Thoracic aorta (tissue), 2 donors: ENCODE data around the gene LYZL6. TPM values are rescaled to one million over a fixed set of nuclear protein-coding genes. Genes with fewer than 3 reads are reported as not detected.

ENCODE experiments used
- ATAC-seq: fragments of 150-250 bp; one replicate; pipeline ENCODE4 v1.8.0; 2017; ENCODE audit warnings: low read depth; ENCODE audit not compliant: insufficient number of reproducible peaks, low FRiP score
- DNase-seq: peaks from one replicate; pipeline ENCODE4 v3.0.0-alpha.2; 2020; ENCODE audit warnings: low spot score
- H3K27ac ChIP-seq, 2 donors: fragments of 200-600 bp; sonication (generic); 1 replicate in 1 of 2; 2 replicates in 1 of 2; pipeline ENCODE4 v1.5.1; 2016; ENCODE audit warnings: mild to moderate bottlenecking in 2 of 2, moderate library complexity in 2 of 2
- H3K27me3 ChIP-seq: fragments of 200-600 bp; sonication (generic); replicated peaks from 2 replicates; pipeline ENCODE4 v1.6.0; 2016; ENCODE audit warnings: mild to moderate bottlenecking; ENCODE audit not compliant: insufficient read depth
- H3K36me3 ChIP-seq: fragments of 200-600 bp; sonication (generic); one replicate; pipeline ENCODE4 v1.5.1; 2016
- H3K4me1 ChIP-seq, 2 donors: fragments of 200-600 bp; sonication (generic); 1 replicate in 1 of 2; 2 replicates in 1 of 2; pipeline versions ENCODE4 v1.5.1 to v1.6.0; 2016; ENCODE audit warnings: low read depth in 2 of 2, mild to moderate bottlenecking in 1 of 2; ENCODE audit not compliant: control insufficient read depth in 1 of 2
- H3K4me3 ChIP-seq: fragments of 200-600 bp; sonication (generic); 2 replicates; pipeline ENCODE4 v1.5.1; 2016; ENCODE audit warnings: mild to moderate bottlenecking
- H3K9me3 ChIP-seq: fragments of 200-600 bp; sonication (generic); 2 replicates; pipeline ENCODE4 v1.5.1; 2016
- total RNA-seq, 2 donors: library from RNA; depleted of rRNA; stranded (reverse); fragments of >200 nt; gene quantifications; one replicate each; pipeline versions ENCODE4 v1.1.0 to v1.2.3, GENCODE V29; 2016
- TF ChIP-seq, protein P1 (sequence below): fragments of 200-600 bp; sonication (generic); IDR thresholded peaks from one replicate; pipeline ENCODE4 v1.5.1; 2019; ENCODE audit warnings: antibody characterized with exemption

The LYZL6 gene
- total RNA-seq, 2 donors from 2014 or later = not detected

DNA sequence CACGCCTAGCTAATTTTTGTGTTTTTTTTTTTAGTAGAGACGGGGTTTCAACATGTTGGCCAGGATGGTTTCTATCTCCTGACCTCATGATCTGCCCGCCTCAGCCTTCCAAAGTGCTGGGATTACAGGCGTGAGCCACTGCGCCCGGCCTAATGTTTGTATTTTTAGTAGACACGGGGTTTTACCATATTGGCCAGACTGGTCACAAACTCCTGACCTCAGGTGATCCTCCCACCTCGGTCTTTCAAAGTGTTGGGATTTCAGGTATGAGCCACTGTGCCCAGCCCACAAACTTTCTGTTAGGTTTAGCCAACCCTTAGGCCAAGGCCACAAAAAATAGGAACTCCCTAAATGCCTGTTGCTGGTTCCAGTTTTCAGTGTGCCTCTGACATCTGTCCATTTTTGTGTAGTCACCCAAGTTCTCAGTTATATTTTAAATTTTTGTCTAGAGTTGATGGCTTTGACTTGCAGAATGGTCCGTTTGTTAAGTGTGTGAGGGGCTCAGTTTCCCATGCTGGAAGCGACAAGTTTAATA, 25.1 kb upstream of the LYZL6 start:
- no peaks in the 10 kb centered on the region for H3K36me3 ChIP-seq
- H3K27ac ChIP-seq = no peak overlapping the region
- ATAC-seq (no peak), DNase-seq (no peak)
- H3K4me3 ChIP-seq = no peak overlapping the region
- no peaks in the 10 kb centered on the region for H3K9me3 ChIP-seq
- H3K4me1 ChIP-seq = no peaks in the 10 kb centered on the region
- H3K27me3 ChIP-seq = no peaks in the 10 kb centered on the region
- TF ChIP-seq, protein P1, sequence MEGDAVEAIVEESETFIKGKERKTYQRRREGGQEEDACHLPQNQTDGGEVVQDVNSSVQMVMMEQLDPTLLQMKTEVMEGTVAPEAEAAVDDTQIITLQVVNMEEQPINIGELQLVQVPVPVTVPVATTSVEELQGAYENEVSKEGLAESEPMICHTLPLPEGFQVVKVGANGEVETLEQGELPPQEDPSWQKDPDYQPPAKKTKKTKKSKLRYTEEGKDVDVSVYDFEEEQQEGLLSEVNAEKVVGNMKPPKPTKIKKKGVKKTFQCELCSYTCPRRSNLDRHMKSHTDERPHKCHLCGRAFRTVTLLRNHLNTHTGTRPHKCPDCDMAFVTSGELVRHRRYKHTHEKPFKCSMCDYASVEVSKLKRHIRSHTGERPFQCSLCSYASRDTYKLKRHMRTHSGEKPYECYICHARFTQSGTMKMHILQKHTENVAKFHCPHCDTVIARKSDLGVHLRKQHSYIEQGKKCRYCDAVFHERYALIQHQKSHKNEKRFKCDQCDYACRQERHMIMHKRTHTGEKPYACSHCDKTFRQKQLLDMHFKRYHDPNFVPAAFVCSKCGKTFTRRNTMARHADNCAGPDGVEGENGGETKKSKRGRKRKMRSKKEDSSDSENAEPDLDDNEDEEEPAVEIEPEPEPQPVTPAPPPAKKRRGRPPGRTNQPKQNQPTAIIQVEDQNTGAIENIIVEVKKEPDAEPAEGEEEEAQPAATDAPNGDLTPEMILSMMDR = no peak

DNA sequence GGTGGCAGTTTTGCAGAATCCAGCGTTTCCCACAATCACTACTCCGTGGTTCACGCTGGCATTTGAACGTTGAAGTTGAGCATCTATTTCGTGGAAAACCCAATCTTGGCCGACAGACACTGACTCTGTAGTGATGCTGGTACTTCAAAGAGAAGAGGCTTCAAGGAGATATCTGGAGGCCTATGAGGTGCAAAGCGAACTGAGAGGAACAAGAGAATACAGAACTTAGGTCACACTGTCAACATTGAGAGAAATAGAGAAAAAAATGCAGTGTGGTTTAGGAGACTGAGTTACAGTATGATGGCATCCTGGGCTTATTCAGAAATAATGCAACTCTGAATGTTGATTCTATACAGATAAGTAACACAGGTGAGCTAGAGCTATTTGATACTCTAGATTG, 21.8 kb upstream of the LYZL6 start:
- H3K4me3 ChIP-seq = no peak overlapping the region
- no peak overlapping the region for H3K27ac ChIP-seq
- no peaks in the 10 kb centered on the region for H3K9me3 ChIP-seq
- H3K27me3 ChIP-seq = no peaks in the 10 kb centered on the region
- TF ChIP-seq, protein P1 = no peak
- ATAC-seq = no peak
- DNase-seq = no peak
- H3K4me1 ChIP-seq = no peaks in the 10 kb centered on the region
- H3K36me3 ChIP-seq = no peaks in the 10 kb centered on the region

DNA sequence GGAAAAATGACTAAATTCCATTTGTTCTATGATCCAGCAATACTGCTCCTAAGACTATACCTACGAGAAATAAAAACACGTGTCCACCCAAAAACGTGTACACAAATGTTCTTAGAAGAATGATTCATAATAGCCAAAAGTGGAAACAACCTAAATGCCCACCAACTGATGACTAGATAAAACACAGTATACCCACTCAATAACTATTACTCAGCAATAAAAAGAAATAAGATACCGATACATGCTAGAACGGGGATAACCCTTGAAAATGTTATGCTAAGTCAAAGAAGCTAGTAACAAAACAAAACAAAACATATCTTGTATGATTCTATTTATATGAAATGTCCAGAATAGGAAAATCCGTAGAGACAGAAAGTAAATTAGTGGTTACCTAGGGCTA, 20.1 kb upstream of the LYZL6 start:
- no peaks in the 10 kb centered on the region for H3K9me3 ChIP-seq
- ATAC-seq = no peak
- no peak for DNase-seq
- TF ChIP-seq, protein P1 = no peak
- no peaks in the 10 kb centered on the region for H3K4me1 ChIP-seq
- H3K27me3 ChIP-seq = no peaks in the 10 kb centered on the region
- no peak overlapping the region for H3K4me3 ChIP-seq
- no peaks in the 10 kb centered on the region for H3K36me3 ChIP-seq
- H3K27ac ChIP-seq = no peak overlapping the region

DNA sequence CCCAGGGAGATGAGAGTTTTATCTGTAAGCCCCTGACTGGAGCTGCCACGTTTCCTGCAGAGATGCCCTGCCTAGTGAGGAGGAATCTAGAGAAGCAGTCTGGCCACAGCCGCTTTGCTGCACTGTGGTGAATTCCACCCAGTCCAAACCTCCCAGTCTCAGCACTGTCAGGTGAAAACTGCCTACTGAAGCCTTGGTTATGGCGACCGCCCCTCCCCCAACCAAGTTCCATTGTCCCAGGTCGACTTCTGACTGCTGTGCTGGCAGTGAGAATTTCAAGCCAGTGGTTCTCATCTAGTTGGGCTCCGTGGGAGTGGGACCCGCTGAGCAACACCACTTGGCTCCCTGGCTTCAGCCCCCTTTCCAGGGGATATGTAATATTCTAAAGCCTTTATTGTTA, 10.2 kb upstream of the LYZL6 start:
- Histone ChIP-seq H3K4me3 (no peak overlapping the region), H3K27ac (no peak overlapping the region), H3K4me1 (no peaks in the 10 kb centered on the region), H3K27me3 (no peaks in the 10 kb centered on the region), H3K9me3 (no peaks in the 10 kb centered on the region), H3K36me3 (no peaks in the 10 kb centered on the region)
- TF ChIP-seq, protein P1 = no peak
- no peak for DNase-seq
- no peak for ATAC-seq

DNA sequence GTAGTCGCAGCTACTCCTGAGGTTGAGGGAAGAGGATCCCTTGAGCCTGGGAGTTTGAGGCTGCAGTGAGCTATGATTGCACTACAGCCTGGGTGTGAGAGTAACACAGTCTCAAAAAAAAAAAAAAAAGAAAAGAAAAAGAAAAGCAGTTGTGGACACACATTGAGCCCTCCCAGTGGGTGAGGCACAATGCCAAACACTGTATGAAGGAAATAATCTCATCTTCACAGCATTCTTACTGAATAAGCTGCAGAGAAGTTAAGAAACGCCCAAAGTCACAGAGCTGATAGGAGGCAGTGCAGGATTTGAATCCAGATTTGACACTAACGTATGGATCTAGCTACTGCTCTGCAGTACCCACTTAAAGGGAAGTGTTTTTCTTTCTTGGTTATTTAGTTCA, 5.9 kb upstream of the LYZL6 start:
- Histone ChIP-seq H3K4me1 (no peaks in the 10 kb centered on the region), H3K9me3 (no peaks in the 10 kb centered on the region), H3K27me3 (no peaks in the 10 kb centered on the region), H3K36me3 (no peaks in the 10 kb centered on the region), H3K4me3 (no peak overlapping the region), H3K27ac (no peak overlapping the region)
- no peak for ATAC-seq
- no peak for DNase-seq
- TF ChIP-seq, protein P1 = no peak
